Measurements from ENCODE around the gene ARL16.
"Not testable (repeated sequence)": the region's sequence is repeated elsewhere in the genome, so short reads cannot be mapped to it uniquely, and the experiment has no call there.

ARL16 gene

GRCh38 chr17:81695211-81695610, 11.6 kb upstream of the ARL16 start:
- DNase-seq = no peak

GRCh38 chr17:81694810-81695209, 11.2 kb upstream of the ARL16 start:
- DNase-seq = no peak

GRCh38 chr17:81693509-81694210, 10.1 kb upstream of the ARL16 start:
- DNase-seq = no peak

- no peak for DNase-seq
These were observed 8.0 kb upstream of the ARL16 start for GRCh38 chr17:81691608-81692007.

GRCh38 chr17:81691196-81691595, 7.6 kb upstream of the ARL16 start:
- DNase-seq = no peak

- no peak for DNase-seq
These were observed 7.0 kb upstream of the ARL16 start for GRCh38 chr17:81690549-81690948.

- no peak for DNase-seq
These were observed 6.5 kb upstream of the ARL16 start for GRCh38 chr17:81690066-81690465.

GRCh38 chr17:81688616-81689015, 5.0 kb upstream of the ARL16 start:
- DNase-seq = no peak

GRCh38 chr17:81687770-81688541, 4.4 kb upstream of the ARL16 start:
- no peak for DNase-seq

GRCh38 chr17:81686614-81687013, 3.0 kb upstream of the ARL16 start:
- DNase-seq = no peak

- DNase-seq = no peak
These were observed 1.5 kb upstream of the ARL16 start for GRCh38 chr17:81685108-81685507.

- no peak for DNase-seq
These were observed 880 bp upstream of the ARL16 start for GRCh38 chr17:81684442-81684911.

- DNase-seq = no peak
These were observed 401 bp downstream of the ARL16 start for GRCh38 chr17:81683208-81683583.

- no peak for DNase-seq
These were observed 911 bp downstream of the ARL16 start for GRCh38 chr17:81682565-81683207.

GRCh38 chr17:81681672-81682071, 1.9 kb downstream of the ARL16 start:
- peak; percentile 64 for DNase-seq

GRCh38 chr17:81680150-81680549, 3.4 kb downstream of the ARL16 start:
- DNase-seq = no peak

- no peak for DNase-seq
These were observed 6.7 kb downstream of the ARL16 start for GRCh38 chr17:81676906-81677305.

GRCh38 chr17:81675515-81676221, 7.9 kb downstream of the ARL16 start:
- DNase-seq = not testable (repeated sequence)

- no peak for DNase-seq
These were observed 9.9 kb downstream of the ARL16 start for GRCh38 chr17:81673561-81674258.

GRCh38 chr17:81672954-81673353, 10.6 kb downstream of the ARL16 start:
- no peak for DNase-seq

GRCh38 chr17:81672504-81672903, 11.1 kb downstream of the ARL16 start:
- DNase-seq = no peak

- no peak for DNase-seq
These were observed 15.8 kb downstream of the ARL16 start for GRCh38 chr17:81667754-81668153.
